ENCODE results near the gene FBXW12.
"Not testable (repeated sequence)": the region's sequence is repeated elsewhere in the genome, so short reads cannot be mapped to it uniquely, and the experiment has no call there.

DNA sequence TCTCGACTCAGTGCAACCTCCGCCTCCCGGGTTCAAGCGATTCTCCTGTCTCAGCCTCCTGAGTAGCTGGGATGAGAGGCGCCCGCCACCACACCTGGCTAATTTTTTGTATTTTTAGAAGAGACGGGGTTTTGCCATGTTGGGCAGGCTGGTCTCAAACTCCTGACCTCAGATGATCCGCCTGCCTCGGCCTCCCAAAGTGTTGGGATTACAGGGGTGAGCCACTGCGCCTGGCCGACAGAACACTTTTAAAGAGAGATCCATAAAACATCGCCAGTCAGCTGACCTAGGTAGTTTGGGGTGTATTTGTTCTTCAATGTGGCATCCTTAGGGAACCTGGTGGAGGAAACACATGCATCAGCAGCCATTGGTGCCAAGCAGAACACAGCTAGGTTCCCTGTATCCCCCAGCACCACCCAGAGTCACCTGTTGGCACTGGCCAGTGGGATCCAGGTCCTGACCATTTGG lies 29.4 kb downstream of the FBXW12 start:
- TF ChIP-seq, protein P1, sequence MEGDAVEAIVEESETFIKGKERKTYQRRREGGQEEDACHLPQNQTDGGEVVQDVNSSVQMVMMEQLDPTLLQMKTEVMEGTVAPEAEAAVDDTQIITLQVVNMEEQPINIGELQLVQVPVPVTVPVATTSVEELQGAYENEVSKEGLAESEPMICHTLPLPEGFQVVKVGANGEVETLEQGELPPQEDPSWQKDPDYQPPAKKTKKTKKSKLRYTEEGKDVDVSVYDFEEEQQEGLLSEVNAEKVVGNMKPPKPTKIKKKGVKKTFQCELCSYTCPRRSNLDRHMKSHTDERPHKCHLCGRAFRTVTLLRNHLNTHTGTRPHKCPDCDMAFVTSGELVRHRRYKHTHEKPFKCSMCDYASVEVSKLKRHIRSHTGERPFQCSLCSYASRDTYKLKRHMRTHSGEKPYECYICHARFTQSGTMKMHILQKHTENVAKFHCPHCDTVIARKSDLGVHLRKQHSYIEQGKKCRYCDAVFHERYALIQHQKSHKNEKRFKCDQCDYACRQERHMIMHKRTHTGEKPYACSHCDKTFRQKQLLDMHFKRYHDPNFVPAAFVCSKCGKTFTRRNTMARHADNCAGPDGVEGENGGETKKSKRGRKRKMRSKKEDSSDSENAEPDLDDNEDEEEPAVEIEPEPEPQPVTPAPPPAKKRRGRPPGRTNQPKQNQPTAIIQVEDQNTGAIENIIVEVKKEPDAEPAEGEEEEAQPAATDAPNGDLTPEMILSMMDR (IDR thresholded peaks at IDR 0.05; ENCODE audit: insufficient read depth, low read length) = not testable (repeated sequence)
- TF ChIP-seq, protein P2, sequence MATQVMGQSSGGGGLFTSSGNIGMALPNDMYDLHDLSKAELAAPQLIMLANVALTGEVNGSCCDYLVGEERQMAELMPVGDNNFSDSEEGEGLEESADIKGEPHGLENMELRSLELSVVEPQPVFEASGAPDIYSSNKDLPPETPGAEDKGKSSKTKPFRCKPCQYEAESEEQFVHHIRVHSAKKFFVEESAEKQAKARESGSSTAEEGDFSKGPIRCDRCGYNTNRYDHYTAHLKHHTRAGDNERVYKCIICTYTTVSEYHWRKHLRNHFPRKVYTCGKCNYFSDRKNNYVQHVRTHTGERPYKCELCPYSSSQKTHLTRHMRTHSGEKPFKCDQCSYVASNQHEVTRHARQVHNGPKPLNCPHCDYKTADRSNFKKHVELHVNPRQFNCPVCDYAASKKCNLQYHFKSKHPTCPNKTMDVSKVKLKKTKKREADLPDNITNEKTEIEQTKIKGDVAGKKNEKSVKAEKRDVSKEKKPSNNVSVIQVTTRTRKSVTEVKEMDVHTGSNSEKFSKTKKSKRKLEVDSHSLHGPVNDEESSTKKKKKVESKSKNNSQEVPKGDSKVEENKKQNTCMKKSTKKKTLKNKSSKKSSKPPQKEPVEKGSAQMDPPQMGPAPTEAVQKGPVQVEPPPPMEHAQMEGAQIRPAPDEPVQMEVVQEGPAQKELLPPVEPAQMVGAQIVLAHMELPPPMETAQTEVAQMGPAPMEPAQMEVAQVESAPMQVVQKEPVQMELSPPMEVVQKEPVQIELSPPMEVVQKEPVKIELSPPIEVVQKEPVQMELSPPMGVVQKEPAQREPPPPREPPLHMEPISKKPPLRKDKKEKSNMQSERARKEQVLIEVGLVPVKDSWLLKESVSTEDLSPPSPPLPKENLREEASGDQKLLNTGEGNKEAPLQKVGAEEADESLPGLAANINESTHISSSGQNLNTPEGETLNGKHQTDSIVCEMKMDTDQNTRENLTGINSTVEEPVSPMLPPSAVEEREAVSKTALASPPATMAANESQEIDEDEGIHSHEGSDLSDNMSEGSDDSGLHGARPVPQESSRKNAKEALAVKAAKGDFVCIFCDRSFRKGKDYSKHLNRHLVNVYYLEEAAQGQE (IDR thresholded peaks at IDR 0.05; ENCODE audit: insufficient replicate concordance, low read depth) = not testable (repeated sequence)
- not testable (repeated sequence) for TF ChIP-seq SPI1 (IDR thresholded peaks at IDR 0.05; ENCODE audit: borderline replicate concordance, low read depth)

Measured in HL-60 (cell line).